HG03103 (cell line): ENCODE measurements around the gene CXCL1.
"Not testable (repeated sequence)": the region's sequence is repeated elsewhere in the genome, so short reads cannot be mapped to it uniquely, and the experiment has no call there.

Experiments
- ATAC-seq: cut with Tn5 transposase; IDR thresholded peaks from one replicate; pipeline ENCODE4 v1.9.1; 2021; ENCODE audit warnings: low read depth; ENCODE audit not compliant: unreplicated experiment

The CXCL1 gene

DNA sequence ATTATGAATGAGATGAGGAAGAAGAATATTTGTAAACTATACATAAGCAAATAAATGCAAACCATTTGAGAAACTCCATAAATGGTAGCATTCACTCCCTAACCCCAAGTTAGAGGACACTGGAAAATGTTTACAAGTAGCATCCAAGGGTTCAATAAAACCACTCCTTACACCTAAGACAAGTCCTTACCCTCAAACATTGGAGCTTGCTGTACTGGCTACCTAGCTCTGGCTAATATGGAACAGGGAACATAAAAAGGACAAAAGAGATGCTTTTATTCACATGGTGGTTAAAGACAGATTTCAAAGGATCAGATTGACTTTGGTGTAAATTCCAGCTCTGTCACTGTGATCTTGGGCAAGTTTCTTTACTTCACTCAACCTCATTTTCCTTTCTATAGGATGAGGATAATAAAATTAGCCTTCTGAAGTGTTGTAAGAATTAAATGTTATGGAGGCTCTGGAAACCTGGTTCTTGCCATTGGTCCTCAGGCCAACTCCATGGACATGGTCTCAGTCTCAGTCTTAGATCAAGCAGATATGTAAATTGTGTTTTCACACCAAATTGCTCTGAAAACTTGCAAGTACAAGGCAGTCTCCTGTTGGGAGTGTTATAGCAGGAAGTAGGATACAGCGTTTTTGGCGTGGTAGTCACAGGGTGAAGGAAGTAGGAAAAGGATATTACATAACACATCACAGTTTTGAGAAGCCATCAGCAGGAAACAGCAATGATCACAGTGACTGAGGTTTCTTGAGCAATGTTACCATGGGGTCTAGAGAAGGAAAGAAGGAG is 3.3 kb downstream of the CXCL1 start:
- ATAC-seq: no peak

DNA sequence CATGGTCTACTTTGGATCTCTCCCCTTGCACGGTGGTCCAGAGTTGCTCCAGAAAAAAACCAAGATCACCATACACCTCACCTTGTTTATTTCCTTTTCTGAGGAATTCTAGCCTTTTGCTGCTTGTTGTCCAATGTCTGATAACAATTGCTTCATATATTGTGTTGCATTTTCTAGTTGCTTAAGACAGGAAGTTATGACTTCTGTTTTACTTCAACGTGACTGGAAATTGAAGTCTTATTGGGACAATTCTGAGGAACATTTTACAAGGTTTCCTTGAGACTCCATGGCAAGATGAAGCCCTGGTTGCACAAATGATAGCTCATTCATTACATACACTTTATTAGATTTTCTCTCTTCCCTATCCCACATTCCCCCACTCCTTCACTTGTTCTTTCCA is 5.2 kb downstream of the CXCL1 start:
- ATAC-seq: no peak

DNA sequence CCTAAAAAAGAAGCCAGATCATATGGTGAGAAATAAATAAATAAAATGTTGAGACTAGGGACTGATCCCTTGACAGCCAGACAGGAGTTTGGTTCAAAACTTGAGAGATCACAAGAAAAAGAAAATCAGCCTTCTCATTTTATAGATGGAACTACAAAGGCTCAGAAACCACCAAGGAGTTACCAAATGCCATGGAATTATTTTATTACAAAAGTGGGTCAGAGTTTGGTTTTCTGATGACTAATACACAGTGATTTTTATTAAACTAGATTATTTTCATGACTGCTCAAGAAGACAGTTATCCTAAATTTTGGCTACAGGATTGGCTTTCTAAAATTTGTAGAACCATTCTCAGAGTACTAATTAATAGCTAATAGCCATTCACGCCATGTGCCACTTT is 6.2 kb downstream of the CXCL1 start:
- ATAC-seq: no peak

DNA sequence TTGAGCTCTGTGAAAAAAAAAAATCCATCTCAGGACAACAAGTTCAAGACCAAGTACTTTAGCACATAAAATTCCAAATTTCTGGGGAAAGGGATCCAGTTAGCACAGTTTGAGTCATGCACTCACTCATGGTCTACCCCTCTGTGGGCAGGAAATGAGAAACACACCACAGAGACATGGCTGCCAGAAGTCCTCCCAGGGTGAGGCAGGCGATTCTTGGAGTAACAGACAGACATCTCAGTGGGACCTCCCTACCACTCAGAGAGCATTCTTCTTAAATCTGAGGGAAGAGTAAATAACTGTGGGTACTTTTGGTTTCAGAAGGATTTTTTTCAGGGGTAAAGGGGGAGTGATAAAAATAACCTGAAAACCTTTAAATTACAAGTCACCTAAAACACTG is 14.1 kb downstream of the CXCL1 start:
- no peak for ATAC-seq

DNA sequence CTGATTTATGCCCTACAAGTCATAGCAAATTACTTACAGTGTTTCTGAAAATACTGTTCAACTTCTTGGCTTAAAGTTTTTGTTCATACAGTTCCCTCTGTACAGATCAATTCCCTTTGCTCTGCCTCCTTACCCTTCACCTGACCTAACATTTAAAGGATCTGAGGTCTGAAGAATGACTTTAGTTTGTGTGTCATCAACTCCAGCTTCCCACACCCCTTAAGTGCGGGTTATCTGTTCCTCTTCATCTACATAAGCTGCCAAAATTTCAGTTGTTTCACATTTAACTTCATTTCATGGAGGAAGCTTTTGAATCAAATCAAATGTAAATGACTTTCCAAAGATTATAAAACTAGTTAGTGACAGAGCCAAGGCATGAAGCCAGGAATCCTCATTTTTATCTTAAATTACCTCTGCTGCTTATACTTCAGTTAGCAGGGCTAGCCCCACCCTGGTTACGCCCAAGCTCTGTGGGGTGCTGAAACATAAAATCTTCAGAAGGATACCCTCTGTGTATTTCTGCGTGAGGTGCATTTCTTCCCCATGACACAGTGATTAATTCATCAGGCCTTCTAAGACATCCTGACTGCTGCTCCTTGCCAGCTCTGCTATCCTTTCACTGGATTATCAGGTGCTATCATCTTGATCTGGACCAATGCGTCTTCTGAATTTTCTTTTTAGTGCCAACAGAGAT is 16.5 kb downstream of the CXCL1 start:
- no peak for ATAC-seq

DNA sequence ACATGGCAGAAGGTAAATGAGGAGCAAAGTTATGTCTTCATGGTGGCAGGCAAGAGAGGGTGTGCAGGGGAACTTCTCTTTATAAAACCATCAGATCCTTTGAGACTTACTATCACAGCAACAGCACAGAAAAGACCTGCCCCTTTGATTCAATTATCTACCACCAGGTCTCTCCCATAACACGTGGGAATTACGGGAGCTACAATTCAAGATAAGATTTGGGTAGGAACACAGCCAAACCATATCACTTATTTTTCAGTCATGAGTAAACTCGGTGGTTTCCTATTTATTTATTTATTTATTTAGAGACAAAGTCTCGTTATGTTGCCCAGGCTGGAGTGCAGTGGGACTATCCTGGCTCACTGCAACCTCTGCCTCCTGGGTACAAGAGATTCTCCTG is 22.1 kb downstream of the CXCL1 start:
- ATAC-seq: no peak

DNA sequence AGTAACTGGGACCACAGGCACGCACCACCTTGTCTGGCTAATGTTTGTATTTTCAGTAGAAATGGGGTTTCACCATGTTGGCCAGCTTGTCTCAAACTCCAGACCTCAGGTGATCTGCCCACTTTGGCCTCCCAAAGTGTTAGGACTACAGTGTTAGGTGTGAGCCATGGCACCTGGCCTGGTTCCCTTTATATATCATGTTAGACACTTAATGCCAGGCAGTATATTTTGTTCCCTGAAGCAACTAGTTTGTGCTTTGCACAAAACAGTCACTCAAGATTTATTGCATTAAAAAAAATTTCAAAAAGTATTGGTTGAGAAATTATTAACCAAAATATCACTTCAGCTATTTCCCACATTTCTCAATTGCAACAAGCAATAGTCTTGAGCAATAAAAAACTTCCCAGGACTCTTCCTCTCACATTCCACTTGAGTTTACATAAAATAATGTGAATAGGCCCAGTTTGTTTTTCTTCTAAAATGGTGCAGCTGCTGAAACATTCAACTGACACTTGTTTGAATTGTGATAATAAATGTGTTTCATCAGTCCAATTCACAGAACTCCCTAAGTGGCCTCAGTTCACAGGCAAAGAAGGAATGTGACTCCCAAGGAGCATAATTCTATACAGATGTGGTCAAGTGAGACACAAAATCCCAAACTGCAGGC is 22.7 kb downstream of the CXCL1 start:
- no peak for ATAC-seq

DNA sequence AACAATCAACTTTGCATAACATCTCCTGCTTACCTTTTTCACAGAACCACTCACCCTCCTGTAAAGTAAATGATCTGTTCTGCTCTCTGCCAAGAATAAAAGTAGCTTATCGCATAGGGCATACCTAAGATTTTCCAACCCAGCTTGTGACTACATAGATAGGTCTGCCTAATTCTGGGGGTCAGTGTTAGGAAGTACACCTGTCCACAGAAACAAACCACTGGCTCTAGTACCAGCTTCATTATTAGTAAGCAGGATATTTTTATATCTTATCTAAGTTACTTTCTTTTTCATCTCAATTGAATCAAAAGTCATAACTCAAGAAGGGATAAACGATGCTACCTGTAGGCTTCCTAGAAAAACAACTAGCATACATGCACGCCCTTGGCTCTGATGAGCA is 23.8 kb downstream of the CXCL1 start:
- ATAC-seq: no peak

DNA sequence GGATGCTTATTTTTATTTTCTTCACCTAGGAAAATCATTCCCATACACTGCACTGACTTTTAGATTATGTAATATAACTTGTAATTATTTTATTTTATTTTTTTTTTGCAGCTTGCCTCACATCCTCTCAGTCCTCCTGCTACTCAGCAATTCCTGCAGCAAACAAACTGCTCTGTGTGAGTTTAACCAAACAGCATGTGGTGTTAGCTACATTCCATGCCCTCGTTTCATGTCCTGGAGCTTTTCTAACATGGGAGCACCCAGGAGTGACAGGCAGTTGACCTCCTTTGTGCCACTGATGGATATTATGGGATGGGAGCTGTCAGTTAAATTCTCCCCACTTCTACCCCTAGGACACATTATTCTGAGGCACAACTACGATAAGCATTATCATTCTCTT is 24.8 kb downstream of the CXCL1 start:
- no peak for ATAC-seq

DNA sequence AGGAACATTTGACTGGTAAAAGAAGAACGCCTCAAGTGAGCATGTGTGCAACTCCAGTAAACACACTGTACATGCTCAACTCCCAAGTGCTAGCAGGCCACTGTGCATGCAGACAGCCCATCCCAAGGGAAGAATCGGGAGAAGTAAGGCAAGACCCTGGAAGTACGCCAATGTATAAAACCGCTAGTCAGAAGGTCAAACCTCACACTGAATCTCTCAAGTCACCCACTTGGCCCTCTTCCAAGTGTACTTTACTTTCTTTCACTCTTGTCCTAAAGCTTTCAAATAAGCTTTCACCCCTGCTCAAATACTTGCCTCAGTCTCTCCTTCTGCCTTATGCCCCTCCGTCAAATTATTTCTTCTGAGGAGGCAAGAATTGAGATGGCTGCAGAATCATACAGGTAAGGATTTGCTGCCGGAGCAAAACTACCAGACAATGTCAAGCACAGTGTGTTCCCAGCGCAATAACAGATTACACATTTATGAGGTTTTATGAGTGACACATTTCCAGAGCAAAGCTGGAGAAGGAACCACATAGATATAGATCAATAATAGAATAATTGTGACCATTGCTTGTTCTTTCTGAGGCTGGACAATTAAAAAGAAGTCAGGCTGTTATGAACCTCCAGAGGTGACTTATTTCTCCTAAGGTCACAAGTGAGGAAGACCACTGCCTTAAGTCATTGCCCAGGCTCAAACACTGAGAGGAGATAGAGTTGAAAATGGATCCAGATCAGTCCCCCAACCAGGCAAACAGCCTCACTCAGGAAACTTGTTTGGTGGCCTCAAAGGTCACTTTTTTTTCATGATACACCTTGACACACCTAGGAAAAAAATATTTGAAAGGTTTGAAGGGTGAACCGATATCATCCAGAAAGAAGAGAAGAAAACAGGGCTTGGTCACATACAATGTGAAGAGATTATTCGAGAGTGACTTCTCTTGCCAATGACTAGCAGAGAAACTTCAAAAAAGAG is 26.3 kb downstream of the CXCL1 start:
- ATAC-seq: no peak

DNA sequence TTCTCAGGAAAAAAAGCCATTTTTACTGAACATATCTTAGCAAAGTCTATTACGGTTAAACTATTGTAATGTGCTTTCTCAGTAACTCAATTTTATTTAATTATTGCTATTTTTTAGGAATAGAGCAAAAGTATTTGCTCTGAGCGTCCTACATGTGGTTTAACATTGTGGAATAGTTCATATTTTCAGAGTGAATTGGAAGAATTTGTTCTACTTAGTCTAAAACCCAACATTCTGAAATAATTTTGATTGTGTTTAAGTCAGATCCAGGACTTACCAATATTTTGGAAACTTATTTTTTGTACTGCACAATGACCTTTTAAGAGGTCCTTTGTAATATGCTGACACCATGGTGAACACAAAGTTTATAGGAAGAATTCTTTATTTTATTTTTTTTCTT is 27.2 kb downstream of the CXCL1 start:
- no peak for ATAC-seq

DNA sequence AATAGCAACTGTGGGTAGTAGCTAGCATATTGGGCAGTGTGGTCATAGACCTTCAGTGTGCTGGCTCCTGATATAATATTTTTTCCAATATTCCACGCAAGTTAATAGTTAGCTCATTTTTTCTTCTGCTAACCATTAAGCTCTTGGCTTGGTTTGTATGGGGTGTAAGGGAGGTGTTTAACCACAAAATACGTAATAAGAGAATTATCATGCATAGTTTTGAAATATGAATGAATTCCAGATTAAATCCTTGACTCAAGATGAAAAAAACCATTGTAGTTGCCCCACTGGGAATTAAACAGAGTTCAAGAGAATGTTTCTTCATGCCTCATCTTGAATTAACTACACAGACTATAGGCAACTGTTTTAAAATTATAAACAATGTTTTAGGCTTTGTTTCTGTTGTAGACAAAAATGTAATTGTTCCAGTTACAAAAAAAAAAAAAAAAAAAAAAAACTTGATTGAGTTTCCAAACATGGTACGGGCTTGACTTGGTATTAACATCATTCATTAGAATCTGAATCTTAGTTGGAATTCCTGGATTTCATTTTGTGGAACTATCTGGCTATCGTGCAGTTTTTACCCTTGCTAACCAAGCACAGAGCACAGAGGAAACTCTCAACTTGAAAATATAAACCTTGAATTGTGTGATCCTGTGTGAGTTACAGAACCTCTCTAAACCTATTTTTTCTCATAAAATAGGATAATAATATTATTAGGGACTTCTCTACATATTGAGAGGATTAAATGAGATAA is 28.4 kb downstream of the CXCL1 start:
- no peak for ATAC-seq

DNA sequence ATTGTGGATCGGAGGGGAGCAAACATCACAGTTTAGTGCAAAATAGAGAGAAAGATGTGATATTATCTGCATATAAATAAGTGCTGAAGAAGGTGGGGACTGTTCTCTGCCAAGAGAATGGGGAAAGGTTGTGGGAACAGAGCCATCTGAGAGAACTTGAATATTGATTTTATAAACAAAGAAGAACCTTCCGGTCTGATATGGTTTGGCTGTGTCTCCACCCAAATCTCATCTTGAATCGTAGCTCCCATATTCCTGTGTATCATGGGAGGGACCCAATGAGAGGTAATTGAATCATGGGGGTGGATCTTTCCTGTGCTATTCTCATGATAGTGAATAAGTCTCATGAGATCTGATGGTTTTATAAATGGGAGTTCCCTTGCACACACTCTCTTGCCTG is 30.1 kb downstream of the CXCL1 start:
- not testable (repeated sequence) for ATAC-seq

DNA sequence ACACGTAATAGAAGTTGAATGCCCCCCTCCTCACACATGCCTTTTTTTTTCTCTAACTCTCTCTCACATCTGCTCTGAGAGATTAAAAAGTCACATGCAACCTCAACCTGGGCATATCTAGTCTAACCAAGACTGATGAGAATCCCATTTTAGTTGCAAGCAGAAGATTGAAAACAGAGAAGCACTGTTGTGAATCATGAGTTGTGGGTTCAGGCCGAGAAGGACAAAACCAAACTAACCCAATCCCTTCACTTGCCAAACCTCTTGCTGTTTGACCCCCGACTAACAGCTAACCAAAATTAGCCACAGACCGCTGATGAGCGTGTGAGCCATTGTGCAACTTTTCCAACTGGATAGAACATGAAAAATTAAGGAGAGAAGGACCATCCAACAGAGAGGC is 31.8 kb downstream of the CXCL1 start:
- no peak for ATAC-seq

DNA sequence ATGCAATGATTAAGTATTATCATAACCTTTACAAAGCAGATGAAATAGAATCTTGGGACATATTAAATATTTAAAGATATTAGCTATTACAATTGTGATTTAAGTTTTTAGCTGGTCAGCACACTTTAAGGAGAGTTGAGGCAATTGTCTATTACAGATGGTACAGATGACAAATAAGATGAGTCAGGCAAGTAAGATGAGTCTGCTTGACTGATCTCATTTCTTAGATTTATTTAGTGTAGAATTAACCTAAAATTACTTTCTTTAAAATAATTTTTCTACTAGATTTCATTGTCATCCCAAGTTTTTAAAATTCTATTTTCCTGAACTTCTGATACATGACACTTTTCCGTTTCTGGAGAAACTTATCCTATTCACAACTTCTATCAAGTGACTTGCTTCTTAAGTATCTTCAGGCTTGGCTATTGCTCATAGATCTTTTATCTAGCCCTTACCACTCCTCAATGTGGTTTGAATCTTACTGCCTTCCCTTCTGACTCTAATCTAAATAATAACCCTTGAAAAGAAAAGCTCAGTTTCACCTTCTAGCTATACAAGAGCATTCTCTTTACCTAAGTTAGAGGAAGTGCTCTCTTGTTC is 32.9 kb downstream of the CXCL1 start:
- ATAC-seq: no peak

DNA sequence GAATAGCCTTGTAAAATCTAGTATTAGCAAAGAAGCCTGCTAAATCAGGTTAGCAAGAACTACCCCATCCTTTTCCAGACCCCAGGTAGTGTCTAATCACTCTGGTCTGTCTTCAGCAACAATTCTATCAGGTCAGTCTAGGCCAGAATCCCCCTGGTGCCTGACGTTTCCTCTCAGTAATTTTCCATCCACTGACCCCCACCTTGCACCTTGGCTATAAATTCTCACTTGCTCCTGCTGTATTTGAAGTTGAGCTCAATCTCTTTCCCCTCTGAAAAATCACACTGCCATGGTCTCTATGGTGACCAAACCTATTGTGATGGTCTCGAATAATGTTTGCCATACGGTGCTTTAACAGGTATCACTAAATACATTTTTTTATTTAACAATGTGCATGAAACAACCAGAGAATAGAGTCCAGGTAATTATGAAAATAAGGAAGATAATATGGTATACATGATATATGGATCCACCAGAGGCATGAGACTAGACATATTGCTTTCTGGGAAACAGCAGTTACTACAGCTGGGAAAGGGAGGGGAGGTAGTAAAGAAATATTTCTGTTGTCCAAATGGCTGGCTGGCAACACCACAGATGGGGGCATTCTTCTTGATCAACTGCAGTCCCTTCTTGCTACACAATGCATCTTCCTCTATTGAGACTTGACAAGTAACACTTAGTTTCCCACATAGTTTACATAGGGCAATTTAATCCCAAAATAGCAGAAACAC is 33.8 kb downstream of the CXCL1 start:
- no peak for ATAC-seq

DNA sequence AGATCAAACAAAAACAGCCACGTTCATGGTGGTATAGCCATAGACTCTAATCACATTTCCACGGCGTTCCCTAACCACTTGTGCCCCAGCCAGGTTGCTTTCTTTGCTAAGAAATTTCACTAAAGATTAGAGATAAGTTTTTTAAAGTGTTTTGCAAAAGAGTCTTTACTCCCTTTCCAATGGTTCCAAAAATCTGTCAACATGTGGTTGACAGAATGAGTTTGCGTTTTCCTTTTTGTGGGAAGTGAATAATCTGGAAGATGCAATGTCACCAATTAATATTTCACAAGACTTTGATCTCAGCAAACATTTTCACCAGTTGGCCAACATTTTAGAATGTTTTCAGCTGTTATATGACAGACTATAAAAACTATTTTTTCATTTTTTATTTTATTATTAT is 35.3 kb downstream of the CXCL1 start:
- ATAC-seq: no peak

DNA sequence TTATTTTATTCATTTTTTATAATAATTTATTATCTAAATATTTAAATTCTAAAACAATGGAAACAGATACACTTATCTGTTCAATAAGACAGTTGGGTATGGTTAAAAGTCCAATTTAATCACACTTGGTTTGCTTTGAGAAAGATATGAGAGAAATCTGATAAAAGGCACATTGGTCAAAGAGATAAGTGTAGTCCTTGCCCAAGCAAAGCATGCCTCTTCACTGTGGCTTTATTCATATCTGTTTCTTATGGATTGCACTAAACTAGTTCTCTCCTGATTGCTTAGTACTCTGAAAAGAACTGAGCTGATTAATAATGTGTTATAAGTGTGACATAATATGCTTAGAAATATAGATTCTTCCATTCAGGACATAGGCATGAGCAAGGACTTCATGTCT is 39.8 kb downstream of the CXCL1 start:
- ATAC-seq: no peak

DNA sequence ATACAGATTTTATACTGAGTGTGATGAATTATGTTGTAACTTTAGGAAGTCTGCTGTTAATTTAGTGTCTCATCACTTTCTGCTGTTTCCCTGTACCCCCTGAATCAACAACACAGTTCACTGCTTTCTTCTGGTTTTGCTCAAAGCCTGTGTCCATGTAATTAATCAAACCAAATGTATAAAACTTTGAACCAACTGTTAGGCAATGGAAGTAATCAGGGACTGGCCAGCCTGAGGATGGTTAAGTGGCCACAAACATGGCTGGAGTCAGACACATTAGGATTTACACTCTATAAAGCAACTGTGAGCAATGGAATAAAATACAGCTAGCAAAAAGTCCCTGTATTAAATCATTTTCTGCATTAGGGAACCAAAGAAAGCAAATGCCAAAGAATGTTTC is 42.6 kb downstream of the CXCL1 start:
- ATAC-seq: no peak
